H1 (cell line): Measurements from ENCODE around the gene CREB1. TPM values are rescaled to one million over a fixed set of nuclear protein-coding genes. Genes with fewer than 3 reads are reported as not detected.

ENCODE experiments used
- BCL11A ChIP-seq, 2 experiments: IDR thresholded peaks; one replicate each; pipeline ENCODE4 v1.6.1; 2011; ENCODE audit warnings: low read depth in 2 of 2, low read length in 2 of 2, mild to moderate bottlenecking in 2 of 2
- CBX8 ChIP-seq: fragments of 300-800, 300-1000 bp; sonication (generic); IDR thresholded peaks from 2 replicates; pipeline ENCODE4 v1.7.1; 2016; ENCODE audit warnings: low read depth, low read length, borderline replicate concordance
- HDAC2 ChIP-seq, 2 experiments: fragments of 300-600 bp in 1 of 2; sonication (generic) in 1 of 2; IDR thresholded peaks; 2 replicates each; pipeline ENCODE4 v1.6.1; 2011 to 2012; ENCODE audit warnings: low read depth in 2 of 2, low read length in 2 of 2, mild to moderate bottlenecking in 2 of 2, moderate library complexity in 2 of 2, borderline replicate concordance in 1 of 2, inconsistent platforms in 1 of 2
- POLR2A ChIP-seq, 2 experiments: IDR thresholded peaks; 1 replicate in 1 of 2; 2 replicates in 1 of 2; pipeline ENCODE4 v1.6.1; 2011; ENCODE audit warnings: low read depth in 2 of 2, low read length in 2 of 2, mild to moderate bottlenecking in 2 of 2; ENCODE audit errors: control extremely low read depth in 1 of 2
- RXRA ChIP-seq: IDR thresholded peaks from 2 replicates; pipeline ENCODE4 v1.6.1; 2011; ENCODE audit warnings: low read depth, mild to moderate bottlenecking, low read length, moderate library complexity; ENCODE audit not compliant: insufficient read depth
- SAP30 ChIP-seq: fragments of 300-600 bp; sonication (generic); IDR thresholded peaks from 2 replicates; pipeline ENCODE4 v1.7.1; 2012; ENCODE audit warnings: low read length, moderate library complexity, mild to moderate bottlenecking, inconsistent platforms; ENCODE audit not compliant: insufficient read depth, insufficient replicate concordance
- polyA plus RNA-seq, 7 experiments: library from polyadenylated mRNA; depleted of rRNA in 3 of 7; stranded (reverse) in 5 of 7; unstranded in 2 of 7; fragments of >200 nt in 5 of 7; fragments of 200-250 nt in 2 of 7; gene quantifications; 1 replicate in 5 of 7; 2 replicates in 1 of 7; 4 replicates in 1 of 7; pipeline versions ENCODE4 v1.2.1 to v1.2.3, GENCODE V29; 2011 to 2013; ENCODE audit warnings: missing spikeins in 2 of 7, mixed read lengths in 2 of 7
- total RNA-seq: library from RNA; stranded (reverse); fragmentation: NEBNext Ultra II Directional; extraction: Animal tissue kit (Norgen Biotek cat#: 25700); gene quantifications from 2 replicates; pipeline ENCODE4 v1.2.1, GENCODE V29; 2021

The CREB1 gene
- total and polyA plus RNA-seq, 2 of the 8 experiments (the other 6 are each of a cell fraction or from before 2014, with no cell fraction given): 46.3 to 99.0 TPM

GRCh38 chr2:207525296-207525695 is 4.5 kb upstream of the CREB1 start (continued):
- TF ChIP-seq SAP30: no peak
- no peak for TF ChIP-seq BCL11A (IDR thresholded peaks at IDR 0.05; ENCODE audit: low read depth in 2 of 2, low read length in 2 of 2)
- no peak for TF ChIP-seq POLR2A (IDR thresholded peaks at IDR 0.05; ENCODE audit: control extremely low read depth in 1 of 2, low read depth in 2 of 2, low read length in 2 of 2)
- no peak for TF ChIP-seq RXRA
- no peak for TF ChIP-seq CBX8
- TF ChIP-seq HDAC2 (IDR thresholded peaks at IDR 0.05; ENCODE audit: borderline replicate concordance in 1 of 2, low read depth in 2 of 2, low read length in 2 of 2): no peak
